Duodenal mucosa (tissue), 2 donors: ENCODE measurements around the gene CRKL.
"Not testable (repeated sequence)": the region's sequence is repeated elsewhere in the genome, so short reads cannot be mapped to it uniquely, and the experiment has no call there.

Experiments
- H3K27ac ChIP-seq: one replicate; pipeline ENCODE4 v1.7.0; 2013; ENCODE audit warnings: low read depth, low read length
- H3K27me3 ChIP-seq, 2 donors: one replicate each; pipeline ENCODE4 v1.7.0; 2013; ENCODE audit warnings: low read length in 2 of 2, control low read depth in 1 of 2; ENCODE audit not compliant: insufficient read depth in 2 of 2, control insufficient read depth in 1 of 2
- H3K36me3 ChIP-seq, 2 donors: one replicate each; pipeline ENCODE4 v1.7.0; 2013; ENCODE audit warnings: low read length in 2 of 2, control low read depth in 1 of 2; ENCODE audit not compliant: insufficient read depth in 2 of 2, control insufficient read depth in 1 of 2
- H3K4me1 ChIP-seq, 2 donors: one replicate each; pipeline ENCODE4 v1.7.0; 2013; ENCODE audit warnings: low read length in 2 of 2, control low read depth in 1 of 2; ENCODE audit not compliant: insufficient read depth in 2 of 2, control insufficient read depth in 1 of 2
- H3K4me3 ChIP-seq, 2 donors: one replicate each; pipeline ENCODE4 v1.7.0; 2013; ENCODE audit warnings: low read length in 2 of 2, low read depth in 1 of 2
- H3K9ac ChIP-seq, 2 donors: one replicate each; pipeline ENCODE4 v1.7.0; 2013; ENCODE audit warnings: low read length in 2 of 2, low read depth in 1 of 2
- H3K9me3 ChIP-seq, 2 donors: one replicate each; pipeline ENCODE4 v1.7.0; 2013; ENCODE audit warnings: low read length in 2 of 2, control low read depth in 1 of 2; ENCODE audit not compliant: control insufficient read depth in 1 of 2

The CRKL gene

DNA sequence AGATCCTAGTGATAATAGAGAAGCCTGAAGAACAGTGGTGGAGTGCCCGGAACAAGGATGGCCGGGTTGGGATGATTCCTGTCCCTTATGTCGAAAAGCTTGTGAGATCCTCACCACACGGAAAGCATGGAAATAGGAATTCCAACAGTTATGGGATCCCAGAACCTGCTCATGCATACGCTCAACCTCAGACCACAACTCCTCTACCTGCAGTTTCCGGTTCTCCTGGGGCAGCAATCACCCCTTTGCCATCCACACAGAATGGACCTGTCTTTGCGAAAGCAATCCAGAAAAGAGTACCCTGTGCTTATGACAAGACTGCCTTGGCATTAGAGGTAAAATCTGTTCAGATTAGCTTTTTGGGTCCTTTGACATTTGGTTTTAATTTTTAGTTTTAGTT lies 16.7 kb downstream of the CRKL start:
- Histone ChIP-seq H3K9me3 (no peaks in the 10 kb centered on the region), H3K4me1 (peaks cover 20 to 33% of the 10 kb centered on the region in 2 donors), H3K36me3 (peaks cover 6 to 24% of the 10 kb centered on the region in 2 donors), H3K27me3 (no peaks in the 10 kb centered on the region), H3K4me3 (no peak overlapping the region), H3K27ac (no peak overlapping the region), H3K9ac (no peak overlapping the region)

DNA sequence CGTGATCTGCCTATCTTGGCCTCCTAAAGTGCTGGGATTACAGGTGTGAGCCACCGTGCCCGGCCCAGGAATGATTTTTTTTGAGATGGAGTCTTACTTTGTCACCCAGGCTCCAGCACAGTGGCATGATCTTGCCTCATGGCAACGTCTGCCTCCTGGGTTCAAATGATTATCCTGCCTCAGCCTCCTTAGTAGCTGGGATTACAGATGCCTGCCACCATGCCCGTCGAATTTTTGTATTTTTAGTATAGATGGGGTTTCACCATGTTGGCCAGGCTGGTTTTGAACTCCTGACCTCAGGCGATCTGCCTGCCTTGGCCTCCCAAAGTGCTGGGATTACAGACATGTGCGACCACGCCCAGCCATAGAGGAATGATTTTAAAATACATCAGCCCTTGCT lies 17.8 kb downstream of the CRKL start:
- H3K9ac ChIP-seq, H3K4me3 ChIP-seq, H3K27ac ChIP-seq, H3K27me3 ChIP-seq, H3K9me3 ChIP-seq: not testable (repeated sequence)
- Histone ChIP-seq H3K4me1 (peaks cover 20 to 38% of the 10 kb centered on the region in 2 donors), H3K36me3 (peaks cover 6 to 24% of the 10 kb centered on the region in 2 donors)

DNA sequence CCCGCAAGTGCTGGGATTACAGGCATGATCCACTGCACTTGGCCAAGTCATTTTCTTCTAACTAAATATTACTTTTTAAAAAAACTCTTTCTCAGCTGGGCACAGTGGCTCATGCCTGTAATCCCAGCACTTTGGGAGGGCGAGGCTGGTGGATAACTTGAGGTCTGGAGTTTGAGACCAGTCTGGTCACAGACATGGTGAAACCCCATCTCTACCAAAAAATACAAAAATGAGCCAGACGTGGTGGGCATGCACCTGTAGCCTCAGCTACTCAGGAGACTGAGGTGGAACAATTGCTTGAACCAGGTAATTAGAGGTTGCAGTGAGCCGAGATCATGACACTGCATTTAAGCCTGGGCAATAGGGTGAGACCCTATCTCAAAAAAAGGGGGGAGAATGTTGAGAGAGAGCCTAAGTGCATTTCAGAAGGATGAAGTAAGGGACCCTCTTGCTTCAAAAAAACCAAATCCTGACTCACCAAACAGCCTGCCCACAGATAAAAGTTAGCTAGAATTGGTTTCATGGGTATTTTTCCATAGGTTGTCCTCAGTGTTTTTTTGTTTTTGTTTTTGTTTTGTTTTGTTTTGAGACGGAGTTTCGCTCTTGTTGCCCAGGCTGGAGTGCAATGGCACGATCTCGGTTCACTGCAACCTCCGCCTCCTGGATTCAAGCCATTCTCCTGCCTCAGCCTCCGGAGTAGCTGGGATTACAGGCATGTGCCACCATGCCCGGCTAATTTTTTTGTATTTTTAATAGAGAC lies 18.8 kb downstream of the CRKL start:
- not testable (repeated sequence) for H3K27ac ChIP-seq, H3K9me3 ChIP-seq, H3K9ac ChIP-seq, H3K4me3 ChIP-seq, H3K27me3 ChIP-seq
- H3K4me1 ChIP-seq = peaks cover 29 to 46% of the 10 kb centered on the region in 2 donors
- peaks cover 6 to 26% of the 10 kb centered on the region in 2 donors for H3K36me3 ChIP-seq

DNA sequence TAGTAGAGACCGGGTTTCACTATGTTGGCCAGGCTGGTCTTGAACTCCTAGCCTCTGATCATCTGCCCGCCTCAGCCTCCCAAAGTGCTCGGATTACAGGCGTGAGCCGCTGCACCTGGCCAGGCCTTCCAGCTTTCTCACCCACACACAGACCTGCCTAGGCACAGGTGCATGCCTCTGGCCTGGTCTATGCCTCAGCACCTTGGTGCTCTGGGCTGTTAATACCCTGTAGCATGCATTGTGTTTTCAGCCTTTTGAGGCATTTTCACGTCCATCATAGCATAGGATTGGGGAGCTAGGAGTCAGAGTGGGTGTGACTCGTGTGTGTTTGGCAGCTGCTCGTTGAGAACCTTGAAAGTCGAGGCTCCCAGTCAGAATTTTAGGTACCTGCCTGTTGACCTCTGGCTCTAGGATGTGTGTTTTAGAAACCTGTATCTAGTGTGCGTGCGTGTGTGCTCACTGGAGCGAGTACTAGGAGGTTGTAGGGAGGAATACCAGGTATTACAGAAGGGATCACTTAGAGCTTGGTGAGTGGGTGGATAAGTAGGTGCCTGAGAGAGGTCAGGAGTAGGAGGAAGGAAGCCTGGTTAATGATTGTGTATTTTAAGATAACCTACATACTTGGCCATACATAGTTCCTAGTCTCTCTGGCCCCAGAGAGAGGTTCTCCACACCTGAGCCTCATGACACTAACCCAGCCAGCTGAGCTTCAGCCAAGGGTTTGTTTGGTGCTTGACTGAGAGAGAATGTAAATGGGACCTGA lies 20.0 kb downstream of the CRKL start:
- Histone ChIP-seq H3K9ac (peak overlapping the region in 1 of 2 donors; percentile 10), H3K27ac (no peak overlapping the region), H3K4me1 (peaks cover 37 to 45% of the 10 kb centered on the region in 2 donors)

DNA sequence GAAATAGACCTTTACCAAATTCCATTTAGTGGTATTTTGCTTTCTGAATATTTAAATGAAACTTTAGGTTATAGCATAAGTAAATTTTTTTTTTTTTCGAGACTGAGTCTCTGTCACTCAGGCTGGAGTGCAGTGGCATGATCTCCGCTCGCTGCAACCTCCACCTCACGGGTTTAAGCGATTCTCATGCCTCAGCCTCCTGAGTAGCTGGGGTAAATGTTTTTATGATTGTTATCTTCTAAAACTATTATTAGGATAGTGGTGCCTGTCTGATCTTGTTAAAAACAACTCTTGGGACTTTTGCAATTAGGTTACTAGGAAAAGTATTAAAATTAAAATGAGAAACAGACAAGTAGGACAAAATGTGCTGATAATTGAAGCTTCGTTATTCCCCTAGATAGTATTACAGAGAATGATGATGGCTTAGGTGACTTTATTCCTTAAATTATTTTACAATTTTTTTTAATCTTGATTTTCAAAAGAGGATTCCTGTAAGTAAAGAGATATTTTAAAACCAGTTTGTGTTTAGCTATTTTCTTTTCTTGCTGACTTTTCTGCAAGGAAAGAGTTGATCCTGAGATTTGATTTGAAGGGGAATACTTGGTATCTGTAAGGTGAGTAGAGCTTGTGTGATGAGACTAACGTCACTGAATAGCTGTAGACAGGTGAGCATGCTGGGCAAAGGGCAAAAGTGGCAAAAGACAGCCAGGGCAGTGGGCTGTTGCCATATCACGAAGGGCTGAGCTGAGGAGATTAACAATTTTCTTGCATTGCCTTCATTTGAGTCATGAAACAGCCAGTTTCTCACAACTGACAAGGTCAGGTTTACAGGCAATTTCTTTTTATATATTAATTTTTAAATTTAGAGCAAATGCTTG lies 20.8 kb downstream of the CRKL start:
- Histone ChIP-seq H3K27me3 (no peaks in the 10 kb centered on the region), H3K36me3 (peaks cover 6 to 29% of the 10 kb centered on the region in 2 donors), H3K4me3 (no peak overlapping the region), H3K9ac (no peak overlapping the region), H3K27ac (no peak overlapping the region), H3K4me1 (peaks cover 40 to 45% of the 10 kb centered on the region in 2 donors), H3K9me3 (no peaks in the 10 kb centered on the region)

More for the DNA sequence above, 20.0 kb downstream of the CRKL start:
- H3K4me3 ChIP-seq = peak overlapping the region in 1 of 2 donors; percentile 23
- H3K9me3 ChIP-seq = no peaks in the 10 kb centered on the region
- no peaks in the 10 kb centered on the region for H3K27me3 ChIP-seq
- peaks cover 6 to 29% of the 10 kb centered on the region in 2 donors for H3K36me3 ChIP-seq

DNA sequence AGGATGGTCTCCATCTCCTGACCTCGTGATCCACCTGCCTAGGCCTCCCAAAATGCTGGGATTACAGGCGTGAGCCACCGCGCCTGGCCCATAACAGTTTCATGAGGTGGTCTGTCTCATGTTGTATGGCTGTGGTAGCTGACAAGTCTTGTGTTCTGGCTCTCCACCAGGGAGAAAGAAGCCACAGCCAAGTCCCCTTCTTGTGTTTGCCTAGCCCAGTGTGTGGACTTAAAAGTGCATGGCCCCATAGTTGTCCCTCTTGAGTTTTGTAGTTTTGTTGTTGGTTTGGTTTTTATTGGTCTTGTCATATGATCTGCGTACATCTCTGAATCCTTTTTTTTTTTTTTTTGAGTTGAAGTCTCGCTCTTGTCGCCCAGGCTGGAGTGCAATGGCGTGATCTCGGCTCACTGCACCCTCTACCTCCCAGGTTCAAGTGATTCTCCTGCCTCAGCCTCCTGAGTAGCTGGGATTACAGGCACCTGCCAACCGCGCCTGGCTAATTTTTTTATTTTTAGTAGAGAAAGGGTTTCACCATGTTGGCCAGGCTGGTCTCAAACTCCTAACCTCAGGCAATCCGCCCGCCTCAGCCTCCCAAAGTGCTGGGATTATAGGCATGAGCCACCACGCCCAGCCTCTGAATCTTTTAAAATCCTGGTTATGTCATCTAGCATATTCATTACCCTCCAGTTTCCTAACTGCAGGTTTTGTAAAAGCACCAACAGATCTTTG lies 22.4 kb downstream of the CRKL start:
- not testable (repeated sequence) for H3K27ac ChIP-seq, H3K27me3 ChIP-seq, H3K9me3 ChIP-seq, H3K9ac ChIP-seq, H3K4me3 ChIP-seq
- Histone ChIP-seq H3K36me3 (peaks cover 0 to 20% of the 10 kb centered on the region in 2 donors), H3K4me1 (peaks cover 44 to 48% of the 10 kb centered on the region in 2 donors)

DNA sequence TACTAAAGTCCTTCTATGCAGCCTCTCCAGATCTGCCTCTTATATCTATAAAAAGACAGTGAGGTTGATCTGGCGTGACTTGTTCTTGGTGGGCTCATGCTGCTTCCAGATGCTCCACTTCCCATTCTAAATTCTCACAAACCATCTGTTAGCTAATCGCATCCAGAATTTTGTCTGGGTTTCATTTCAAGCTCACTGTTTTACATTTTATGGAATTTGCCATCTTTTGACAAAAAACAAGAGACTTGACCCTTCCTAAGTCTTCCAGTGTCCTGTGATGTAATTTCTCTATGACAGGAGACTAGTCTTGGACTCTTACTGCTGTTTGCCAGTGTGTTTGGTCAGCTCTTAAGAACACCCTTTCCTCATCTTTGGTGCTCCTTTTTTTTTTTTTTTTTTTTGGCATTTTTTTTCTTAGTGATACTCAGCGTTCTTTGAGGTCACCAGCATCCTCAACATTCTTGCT lies 23.0 kb downstream of the CRKL start:
- Histone ChIP-seq H3K9me3 (no peaks in the 10 kb centered on the region), H3K36me3 (peaks cover 0 to 14% of the 10 kb centered on the region in 2 donors), H3K27ac (no peak overlapping the region), H3K27me3 (no peaks in the 10 kb centered on the region), H3K4me1 (peaks cover 44 to 49% of the 10 kb centered on the region in 2 donors), H3K4me3 (no peak overlapping the region), H3K9ac (no peak overlapping the region)

DNA sequence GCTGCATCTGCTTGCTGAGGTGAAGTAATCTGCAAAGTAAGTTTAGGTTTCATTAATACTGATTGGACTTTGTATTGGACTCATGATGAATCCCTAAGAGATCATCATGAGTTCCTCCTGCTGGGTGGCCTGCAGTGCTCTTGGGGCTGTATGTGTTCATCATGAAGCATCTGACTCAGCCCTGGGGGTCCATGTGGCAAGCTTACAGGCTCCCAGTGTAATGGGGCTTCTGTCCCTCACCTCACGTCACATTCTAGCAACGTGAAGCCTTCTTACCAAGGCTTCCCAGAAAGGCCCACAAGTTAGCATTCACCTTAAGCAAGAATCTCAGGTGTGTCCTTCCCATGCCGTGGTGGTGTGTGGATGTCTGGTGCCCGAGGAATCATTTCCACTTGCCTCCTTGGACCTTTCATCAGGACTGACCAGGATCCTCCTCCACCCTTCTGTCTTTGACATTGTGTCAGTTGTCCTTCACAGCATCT lies 23.7 kb downstream of the CRKL start:
- H3K36me3 ChIP-seq = peaks cover 0 to 15% of the 10 kb centered on the region in 2 donors
- H3K9ac ChIP-seq = no peak overlapping the region
- H3K4me1 ChIP-seq = peaks cover 51 to 54% of the 10 kb centered on the region in 2 donors
- H3K27ac ChIP-seq = no peak overlapping the region
- no peak overlapping the region for H3K4me3 ChIP-seq
- H3K27me3 ChIP-seq = no peaks in the 10 kb centered on the region
- H3K9me3 ChIP-seq = no peaks in the 10 kb centered on the region

DNA sequence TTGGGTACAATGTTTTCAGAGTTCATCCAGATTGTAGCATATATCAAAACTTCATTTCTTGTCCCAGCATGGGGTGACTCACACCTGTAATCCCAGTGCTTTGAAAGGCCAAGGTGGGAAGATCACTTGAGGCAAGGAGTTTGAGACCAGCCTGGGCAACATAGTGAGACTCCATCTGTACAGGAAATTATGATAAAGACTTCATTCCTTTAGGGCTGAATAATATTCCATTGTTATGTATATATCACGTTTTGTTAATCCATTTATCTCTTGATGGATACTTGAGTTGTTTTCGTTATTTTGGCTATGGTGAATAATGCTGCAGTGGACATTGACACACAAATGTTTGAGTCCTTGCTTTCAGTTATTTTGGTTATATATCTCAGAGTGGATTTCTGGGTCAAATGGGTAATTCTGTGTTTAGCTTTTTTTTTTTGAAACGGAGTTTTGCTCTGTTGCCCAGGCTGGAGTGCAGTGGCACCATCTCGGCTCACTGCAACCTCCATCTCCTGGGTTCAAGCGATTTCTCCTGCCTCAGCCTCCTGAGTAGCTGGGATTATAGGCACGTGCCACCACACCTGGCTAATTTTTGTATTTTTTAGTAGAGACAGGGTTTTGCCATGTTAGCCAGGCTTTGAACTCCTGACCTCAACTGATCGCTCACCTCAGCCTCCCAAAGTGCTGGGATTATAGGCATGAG lies 25.1 kb downstream of the CRKL start:
- H3K4me3 ChIP-seq, H3K9me3 ChIP-seq, H3K27me3 ChIP-seq, H3K9ac ChIP-seq, H3K27ac ChIP-seq: not testable (repeated sequence)
- Histone ChIP-seq H3K4me1 (peaks cover 55 to 58% of the 10 kb centered on the region in 2 donors), H3K36me3 (peaks cover 0 to 11% of the 10 kb centered on the region in 2 donors)
